ENCODE results near the gene LMCD1. TPM values are rescaled to one million over a fixed set of nuclear protein-coding genes. Genes with fewer than 3 reads are reported as not detected.

Gene LMCD1
- total and polyA plus RNA-seq, 2 of the 4 experiments (the other 2 are of a cell fraction) = 50.0 to 53.8 TPM

GRCh38 chr3:8599146-8599545 is 97.5 kb downstream of the LMCD1 start:
- Histone ChIP-seq H3K27me3 (ENCODE audit: control insufficient read depth, insufficient read depth, low read length) (peaks cover 2% of the 10 kb centered on the region; the same call in 1 of the 2 replicates), H3K9ac (ENCODE audit: low read depth, low read length) (no peak overlapping the region)
- 77% methylated on average over 2 of the region's 3 CpGs; no CpG with 5 or more reads in 1 of the 2 experiments for WGBS, 2 experiments (ENCODE audit: extremely low coverage in 2 of 2, insufficient read length in 1 of 2)

More at GRCh38 chr3:8599146-8599545, 97.5 kb downstream of the LMCD1 start:
- Histone ChIP-seq H3K23ac (ENCODE audit: low read depth, low read length) (no peak overlapping the region), H4K91ac (ENCODE audit: insufficient read depth, low read depth, low read length) (no peak overlapping the region), H3K14ac (replicated peaks; ENCODE audit: low read depth, low read length) (no peak overlapping the region), H3K79me1 (ENCODE audit: low read depth in 1 of 2, low read length in 2 of 2) (no peaks in the 10 kb centered on the region), H3K4ac (ENCODE audit: low read depth, low read length) (no peak overlapping the region), H2BK20ac (ENCODE audit: low read depth, low read length) (no peak overlapping the region), H3K9me1 (ENCODE audit: insufficient read depth, low read length) (no peaks in the 10 kb centered on the region), H2AK9ac (replicated peaks; ENCODE audit: low read depth, low read length, poor library complexity) (no peak overlapping the region), H4K5ac (ENCODE audit: low read depth, low read length) (no peak overlapping the region), H3K56ac (ENCODE audit: extremely low read depth, insufficient read depth, low read length) (no peak overlapping the region), H3K9me3 (ENCODE audit: control insufficient read depth, insufficient read depth, low read length) (no peaks in the 10 kb centered on the region), H3K4me1 (ENCODE audit: control insufficient read depth, insufficient read depth, low read length) (no peaks in the 10 kb centered on the region), H3K4me3 (ENCODE audit: insufficient read depth, low read depth, low read length) (no peak overlapping the region), H2AFZ (replicated peaks; ENCODE audit: low read length, poor library complexity) (no peak overlapping the region), H4K8ac (ENCODE audit: low read depth in 2 of 2, low read length in 2 of 2) (no peak overlapping the region), H2AK5ac (ENCODE audit: low read depth, low read length) (no peak overlapping the region), H3K4me2 (ENCODE audit: low read depth, low read length) (no peak overlapping the region), H3K27ac (ENCODE audit: insufficient read depth, low read length) (no peak overlapping the region), H4K20me1 (ENCODE audit: insufficient read depth, low read length) (no peaks in the 10 kb centered on the region), H2BK15ac (ENCODE audit: low read depth, low read length) (no peak overlapping the region), H2BK5ac (ENCODE audit: low read depth, low read length, poor library complexity, severe bottlenecking) (no peak overlapping the region), H3K36me3 (ENCODE audit: control insufficient read depth, insufficient read depth, low read length) (no peaks in the 10 kb centered on the region), H2BK120ac (ENCODE audit: low read depth, low read length) (no peak overlapping the region), H3K18ac (ENCODE audit: low read depth, low read length) (no peak overlapping the region)
- in situ Hi-C loops (cut with MboI; ENCODE audit: low sequenced_read_pairs) = no loop called here
- intact Hi-C loops (cut with micrococcal nuclease) = no loop called here
- no TSS peak for BruUV-seq (replicated peaks)
- dilution Hi-C loops (cut with HindIII; ENCODE audit: low sequenced_read_pairs, unreplicated experiment) = no loop called here
- DNase-seq (no peak), ATAC-seq (ENCODE audit: low read depth) (no peak)
- ChIA-PET CTCF (interaction anchor here (1.2 kb wide), 1 partner anchor 157 kb away, joined by 3 read pairs; no protein-coding TSS in a partner anchor), POLR2A (ENCODE audit: unreplicated experiment) (no interaction called here)
- TF ChIP-seq FOS (IDR thresholded peaks at IDR 0.05; ENCODE audit: low read depth, low read length) = no peak
- TF ChIP-seq NFE2L2 (IDR thresholded peaks at IDR 0.05; ENCODE audit: low read depth, low read length) = no peak
- no peak for TF ChIP-seq MAZ (IDR thresholded peaks at IDR 0.05; ENCODE audit: borderline replicate concordance, low read depth, low read length)
- TF ChIP-seq POLR2A (IDR thresholded peaks at IDR 0.05; ENCODE audit: low read depth, low read length) = no peak
- TF ChIP-seq USF2 (IDR thresholded peaks at IDR 0.05; ENCODE audit: low read depth, low read length) = no peak
- no peak for TF ChIP-seq RAD21 (IDR thresholded peaks at IDR 0.05; ENCODE audit: low read length)
- no peak for TF ChIP-seq MXI1 (IDR thresholded peaks at IDR 0.05; ENCODE audit: borderline replicate concordance, low read depth, low read length)
- no peak for TF ChIP-seq CHD1 (IDR thresholded peaks at IDR 0.05; ENCODE audit: low read depth, low read length)
- no peak for TF ChIP-seq ELK1 (IDR thresholded peaks at IDR 0.05; ENCODE audit: borderline replicate concordance, low read depth, low read length)
- no peak for TF ChIP-seq CTCF (conservative IDR thresholded peaks at IDR 0.05; ENCODE audit: low read depth, low read length)
- TF ChIP-seq MAFK (IDR thresholded peaks at IDR 0.05; ENCODE audit: low read depth, low read length) = no peak
- TF ChIP-seq RCOR1 (IDR thresholded peaks at IDR 0.05; ENCODE audit: insufficient replicate concordance, low read length) = no peak
- no peak for TF ChIP-seq SMC3 (IDR thresholded peaks at IDR 0.05; ENCODE audit: low read depth, low read length)
- TF ChIP-seq BHLHE40 (IDR thresholded peaks at IDR 0.05; ENCODE audit: low read depth, low read length) = no peak
- no peak for TF ChIP-seq CEBPB (IDR thresholded peaks at IDR 0.05; ENCODE audit: low read depth, low read length)
- TF ChIP-seq RFX5 (IDR thresholded peaks at IDR 0.05; ENCODE audit: low read depth, low read length) = no peak

All from IMR-90 (cell line).